ENCODE data around the gene SLC4A11.
"Not testable (repeated sequence)": the region's sequence is repeated elsewhere in the genome, so short reads cannot be mapped to it uniquely, and the experiment has no call there.

Gene SLC4A11

GRCh38 chr20:3227936-3228749 lies 10.8 kb downstream of the SLC4A11 start:
- DNase-seq (ENCODE audit: low read depth in 3 of 3), result no peak

GRCh38 chr20:3227506-3227905 lies 11.5 kb downstream of the SLC4A11 start:
- DNase-seq (ENCODE audit: low read depth in 3 of 3), result no peak

DNA sequence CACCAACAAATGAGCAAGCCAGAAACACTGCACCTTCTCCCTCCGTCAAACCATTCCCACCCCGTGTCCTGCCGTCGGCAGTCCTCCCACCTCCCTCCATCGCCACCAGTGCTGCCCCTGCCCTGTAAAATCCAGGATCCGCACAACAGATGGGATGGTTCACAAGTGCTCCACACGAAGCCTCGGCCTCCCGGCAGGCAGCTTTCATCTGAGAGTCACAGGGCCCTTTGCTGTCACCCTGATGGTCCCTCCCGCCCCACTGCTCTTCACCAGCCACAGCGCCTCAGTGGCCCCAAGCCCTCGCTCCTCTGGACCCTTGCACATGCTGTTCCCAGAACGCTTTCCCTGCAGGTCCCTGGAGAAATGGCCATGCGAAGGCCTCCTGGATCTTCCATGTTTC lies 12.1 kb downstream of the SLC4A11 start:
- DNase-seq (ENCODE audit: low read depth in 3 of 3), result no peak

DNA sequence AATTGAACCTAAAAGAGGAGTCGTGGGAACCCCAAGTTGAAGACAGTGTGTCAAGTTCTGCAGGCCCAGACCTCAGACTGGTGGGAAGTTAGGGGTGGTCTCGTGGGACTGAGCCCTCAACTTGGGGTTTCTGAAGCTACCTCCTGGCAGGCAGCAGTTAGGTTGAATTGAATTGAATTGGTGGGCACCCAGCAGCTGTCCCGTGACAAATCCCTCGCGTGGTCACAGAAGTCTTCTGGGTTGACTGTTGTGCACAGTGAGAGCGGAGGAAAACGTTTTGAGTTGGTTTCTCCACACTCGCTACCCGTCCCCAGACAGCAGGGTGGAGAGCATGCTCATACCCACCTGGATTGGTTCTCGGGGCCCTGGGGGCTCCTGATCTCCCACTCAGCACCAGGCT lies 12.9 kb downstream of the SLC4A11 start:
- no peak for DNase-seq (ENCODE audit: low read depth in 3 of 3)

- DNase-seq (ENCODE audit: low read depth in 3 of 3), result no peak
These were observed 14.1 kb downstream of the SLC4A11 start for GRCh38 chr20:3224681-3225421.

- DNase-seq (ENCODE audit: low read depth in 3 of 3), result no peak
These were observed 14.9 kb downstream of the SLC4A11 start for GRCh38 chr20:3223994-3224680.

DNA sequence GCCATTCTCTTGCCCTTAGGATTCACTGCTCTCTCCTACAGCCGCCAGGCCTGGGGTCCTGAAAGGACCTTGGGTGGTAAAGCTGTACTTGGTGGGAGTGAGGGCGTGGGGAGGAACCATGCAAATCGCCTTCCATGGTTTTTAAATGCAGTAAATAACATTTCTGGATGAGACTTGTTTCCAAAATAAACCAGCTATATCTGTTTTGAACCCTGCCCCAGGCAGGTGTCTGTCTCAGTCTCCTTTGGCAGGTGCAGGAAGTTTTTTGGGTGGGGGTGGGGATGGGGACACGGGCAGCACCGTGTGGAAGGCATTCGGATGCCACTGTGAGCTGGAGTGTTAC lies 15.4 kb downstream of the SLC4A11 start:
- no peak for DNase-seq (ENCODE audit: low read depth in 3 of 3)

GRCh38 chr20:3222635-3223600 lies 16.1 kb downstream of the SLC4A11 start:
- no peak for DNase-seq (ENCODE audit: low read depth in 3 of 3)

- DNase-seq (ENCODE audit: low read depth in 3 of 3), result no peak
These were observed 17.4 kb downstream of the SLC4A11 start for GRCh38 chr20:3221398-3222226.

DNA sequence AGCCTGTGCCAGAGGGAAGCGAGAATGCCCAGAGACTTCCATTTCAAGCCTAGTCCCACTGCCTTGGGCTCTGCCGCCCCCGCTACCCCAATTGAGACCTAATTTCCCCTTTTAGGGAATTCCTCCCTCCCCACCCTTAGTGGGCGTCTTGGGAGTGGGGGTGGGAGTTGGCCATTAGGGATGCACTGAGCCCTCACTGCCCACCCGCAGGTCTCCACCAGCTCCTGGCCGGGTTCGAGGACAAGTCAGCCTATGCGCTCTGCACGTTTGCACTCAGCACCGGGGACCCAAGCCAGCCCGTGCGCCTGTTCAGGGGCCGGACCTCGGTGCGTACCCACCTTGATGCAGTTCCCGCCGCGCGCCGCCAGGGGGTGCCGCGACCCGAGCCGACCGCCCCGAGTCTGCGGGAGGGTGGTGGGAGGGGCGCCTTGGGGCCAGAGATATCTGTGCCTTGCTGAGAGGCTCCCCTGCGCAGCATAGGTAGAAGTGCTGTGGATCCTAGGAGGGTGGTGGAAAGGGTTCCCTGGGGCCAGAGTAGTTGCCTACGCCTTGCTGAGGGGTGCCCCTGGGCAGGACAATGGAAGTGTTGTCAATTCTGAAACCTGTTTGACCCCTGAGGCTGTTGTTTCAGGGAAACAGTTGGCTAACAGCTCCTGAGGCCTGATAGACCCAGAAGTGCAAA lies 20.5 kb downstream of the SLC4A11 start:
- DNase-seq (ENCODE audit: low read depth in 3 of 3), result peak; percentile 55 to 75 (median 60)

DNA sequence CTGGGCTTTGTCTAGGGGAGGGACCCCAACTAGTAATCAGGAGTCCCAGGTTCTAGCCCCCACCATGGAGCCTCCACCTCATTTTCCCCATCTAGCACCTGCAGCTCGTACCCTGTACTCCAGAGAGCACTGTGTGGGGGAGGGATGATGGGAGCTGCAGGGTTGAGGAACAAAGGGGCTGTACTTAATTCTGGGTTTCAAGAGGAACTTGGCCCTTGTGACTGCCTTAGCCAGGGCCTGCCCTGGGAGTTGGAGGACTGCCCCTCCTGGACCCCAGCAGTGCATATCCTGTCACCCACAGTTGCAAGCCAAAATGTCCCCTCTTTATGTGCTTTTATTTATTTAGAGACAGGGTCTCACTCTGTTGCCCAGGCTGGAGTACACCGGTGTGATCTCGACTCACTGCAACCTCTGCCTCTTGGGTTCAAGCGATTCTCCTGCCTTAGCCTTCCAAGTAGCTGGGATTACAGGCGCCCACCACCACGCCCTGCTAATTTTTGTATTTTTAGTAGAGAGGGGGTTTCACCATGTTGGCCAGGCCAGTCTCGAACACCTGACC lies 23.6 kb downstream of the SLC4A11 start:
- DNase-seq (ENCODE audit: low read depth in 3 of 3), result not testable (repeated sequence)

GRCh38 chr20:3213226-3213625 lies 25.8 kb downstream of the SLC4A11 start:
- no peak for DNase-seq (ENCODE audit: low read depth in 3 of 3)

- DNase-seq (ENCODE audit: low read depth in 3 of 3), result no peak
These were observed 28.6 kb downstream of the SLC4A11 start for GRCh38 chr20:3210346-3210745.

DNA sequence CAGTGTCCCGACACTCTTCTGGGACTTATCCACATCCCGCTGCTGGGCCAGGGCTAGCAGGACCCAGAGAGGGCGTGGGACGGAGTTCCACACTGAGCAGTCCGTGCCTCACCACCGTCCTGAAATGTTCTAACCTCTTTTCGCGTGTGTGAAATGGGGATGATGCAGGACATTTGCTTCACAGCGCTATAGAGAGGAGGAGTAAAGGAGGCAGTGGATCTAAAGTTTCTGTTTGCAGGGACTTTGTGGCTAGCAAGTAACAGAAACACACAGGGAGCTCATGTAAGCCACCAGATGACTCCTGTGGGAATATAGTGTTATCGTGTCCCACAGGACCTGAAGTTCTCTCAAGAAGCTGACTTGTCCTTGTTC lies 29.1 kb downstream of the SLC4A11 start:
- no peak for DNase-seq (ENCODE audit: low read depth in 3 of 3)

GRCh38 chr20:3209257-3209945 lies 29.6 kb downstream of the SLC4A11 start, which contains the start of gene ITPA:
Gene ITPA, plus strand, starts transcription at chr20:3209498. Its CDS starts 54 bp downstream, at chr20:3209552.
- peak; percentile 39 to 63 (median 46) for DNase-seq (ENCODE audit: low read depth in 3 of 3)

- DNase-seq (ENCODE audit: low read depth in 3 of 3), result no peak
These were observed 30.2 kb downstream of the SLC4A11 start for GRCh38 chr20:3208786-3209256.

- peak; percentile 82 to 91 (median 88) for DNase-seq (ENCODE audit: low read depth in 3 of 3)
These were observed 34.7 kb downstream of the SLC4A11 start, which contains the start of gene DDRGK1 for GRCh38 chr20:3204124-3204794. Gene DDRGK1, minus strand, starts transcription at chr20:3204682. Its CDS starts 55 bp downstream, at chr20:3204627.
